Upper lobe of left lung (tissue), 4 donors: ENCODE data around the gene ZNF423.

ENCODE experiments used
- EP300 ChIP-seq, 4 donors: sonication (generic); formaldehyde crosslinking; IDR thresholded peaks; one replicate each; pipeline ENCODE4 v1.5.1; 2017; ENCODE audit warnings: antibody characterized with exemption in 4 of 4, control low read depth in 2 of 4
- POLR2A ChIP-seq, 4 donors: fragments of 450-650 bp; IDR thresholded peaks; one replicate each; pipeline ENCODE4 v1.5.1; 2016 to 2017; ENCODE audit warnings: antibody characterized with exemption in 4 of 4, mild to moderate bottlenecking in 2 of 4
- POLR2AphosphoS5 ChIP-seq, 2 donors: sonication (generic); formaldehyde crosslinking; IDR thresholded peaks; one replicate each; pipeline ENCODE4 v1.5.1; 2017; ENCODE audit warnings: antibody characterized with exemption in 2 of 2
- TF ChIP-seq, protein P1 (sequence below), 6 experiments: fragments of 450-650 bp in 4 of 6; fragments of 200-600 bp in 2 of 6; sonication (generic) in 2 of 6; IDR thresholded peaks; one replicate each; pipeline ENCODE4 v1.5.1; 2016 to 2019; ENCODE audit warnings: antibody characterized with exemption in 6 of 6

DNA sequence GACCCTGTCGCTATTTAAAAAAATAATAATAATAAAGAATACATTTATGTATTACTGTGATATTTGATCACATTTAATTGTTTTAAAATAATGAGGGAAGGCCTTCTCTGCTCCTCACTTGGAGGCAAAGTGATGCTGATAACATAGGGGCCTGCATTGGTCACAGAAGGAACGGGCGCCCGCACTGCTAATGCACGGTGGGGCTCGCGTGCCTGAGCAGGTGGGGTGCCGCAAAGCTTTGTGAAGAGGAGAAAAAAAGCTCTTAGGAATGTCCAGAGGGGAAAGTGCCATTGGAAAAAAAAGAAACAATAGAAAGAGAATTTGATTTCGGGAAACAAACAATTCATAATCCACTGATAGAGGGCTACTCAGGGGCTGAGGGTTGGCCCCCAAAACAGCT lies 143.8 kb downstream of the ZNF423 start:
- TF ChIP-seq, protein P1, sequence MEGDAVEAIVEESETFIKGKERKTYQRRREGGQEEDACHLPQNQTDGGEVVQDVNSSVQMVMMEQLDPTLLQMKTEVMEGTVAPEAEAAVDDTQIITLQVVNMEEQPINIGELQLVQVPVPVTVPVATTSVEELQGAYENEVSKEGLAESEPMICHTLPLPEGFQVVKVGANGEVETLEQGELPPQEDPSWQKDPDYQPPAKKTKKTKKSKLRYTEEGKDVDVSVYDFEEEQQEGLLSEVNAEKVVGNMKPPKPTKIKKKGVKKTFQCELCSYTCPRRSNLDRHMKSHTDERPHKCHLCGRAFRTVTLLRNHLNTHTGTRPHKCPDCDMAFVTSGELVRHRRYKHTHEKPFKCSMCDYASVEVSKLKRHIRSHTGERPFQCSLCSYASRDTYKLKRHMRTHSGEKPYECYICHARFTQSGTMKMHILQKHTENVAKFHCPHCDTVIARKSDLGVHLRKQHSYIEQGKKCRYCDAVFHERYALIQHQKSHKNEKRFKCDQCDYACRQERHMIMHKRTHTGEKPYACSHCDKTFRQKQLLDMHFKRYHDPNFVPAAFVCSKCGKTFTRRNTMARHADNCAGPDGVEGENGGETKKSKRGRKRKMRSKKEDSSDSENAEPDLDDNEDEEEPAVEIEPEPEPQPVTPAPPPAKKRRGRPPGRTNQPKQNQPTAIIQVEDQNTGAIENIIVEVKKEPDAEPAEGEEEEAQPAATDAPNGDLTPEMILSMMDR (IDR thresholded peaks at IDR 0.05) = no peak
- no peak for TF ChIP-seq EP300 (IDR thresholded peaks at IDR 0.05)
- TF ChIP-seq POLR2A (IDR thresholded peaks at IDR 0.05) = no peak
- TF ChIP-seq POLR2AphosphoS5 (IDR thresholded peaks at IDR 0.05) = no peak
